GM18861 (cell line): ENCODE measurements around the gene CHURC1.
"Not testable (repeated sequence)": the region's sequence is repeated elsewhere in the genome, so short reads cannot be mapped to it uniquely, and the experiment has no call there.

Experiments
- ATAC-seq: cut with Tn5 transposase; IDR thresholded peaks from one replicate; pipeline ENCODE4 v1.9.1; 2021; ENCODE audit not compliant: unreplicated experiment

CHURC1 gene

DNA sequence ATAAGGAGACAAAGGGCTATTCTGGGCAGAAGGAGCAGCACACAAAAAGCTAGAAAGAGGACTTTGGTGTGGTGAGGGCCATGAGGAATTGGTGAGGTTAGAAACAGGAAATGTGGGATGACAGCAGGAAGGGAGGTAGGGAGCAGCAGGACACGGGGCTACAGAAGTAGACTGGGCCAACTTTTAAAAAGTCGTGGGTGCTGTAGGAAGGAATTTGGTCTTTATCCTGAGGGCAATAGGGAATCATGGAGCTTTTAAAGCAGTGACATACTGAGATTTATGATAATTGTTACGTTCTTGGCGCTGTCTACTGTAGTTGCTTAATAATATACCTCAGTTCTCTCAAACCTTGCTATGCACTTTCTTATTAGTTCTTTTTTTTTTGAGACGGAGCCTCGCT, 8.2 kb upstream of the CHURC1 start:
- ATAC-seq: no peak

GRCh38 chr14:64910847-64911495, 3.3 kb upstream of the CHURC1 start:
- no peak for ATAC-seq

DNA sequence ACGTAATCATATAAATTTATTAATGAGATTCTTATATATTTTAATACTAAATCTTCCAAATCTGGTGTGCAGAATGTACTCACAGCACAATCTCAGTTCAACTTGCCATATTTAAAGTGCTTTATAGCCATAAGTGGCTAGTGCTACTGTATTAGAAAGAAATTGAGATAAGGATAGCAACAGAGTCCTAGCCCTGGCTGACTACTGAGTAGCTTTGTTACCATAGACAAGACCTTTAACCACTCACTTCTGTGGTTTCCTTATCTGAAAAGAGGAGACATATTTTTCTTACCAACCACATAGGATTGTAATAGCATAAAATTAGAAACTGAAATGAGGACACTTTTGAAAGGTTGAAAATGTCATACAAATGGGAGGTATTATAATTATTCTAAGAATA, 2.0 kb upstream of the CHURC1 start:
- no peak for ATAC-seq

GRCh38 chr14:64913477-64913876, 778 bp upstream of the CHURC1 start:
- not testable (repeated sequence) for ATAC-seq

GRCh38 chr14:64915029-64915424, 772 bp downstream of the CHURC1 start:
- no peak for ATAC-seq

- no peak for ATAC-seq
These were observed 1.5 kb downstream of the CHURC1 start for GRCh38 chr14:64915797-64916196.

GRCh38 chr14:64918216-64918615, 4.0 kb downstream of the CHURC1 start:
- no peak for ATAC-seq

- ATAC-seq: no peak
These were observed 5.0 kb downstream of the CHURC1 start for GRCh38 chr14:64919215-64919614.

DNA sequence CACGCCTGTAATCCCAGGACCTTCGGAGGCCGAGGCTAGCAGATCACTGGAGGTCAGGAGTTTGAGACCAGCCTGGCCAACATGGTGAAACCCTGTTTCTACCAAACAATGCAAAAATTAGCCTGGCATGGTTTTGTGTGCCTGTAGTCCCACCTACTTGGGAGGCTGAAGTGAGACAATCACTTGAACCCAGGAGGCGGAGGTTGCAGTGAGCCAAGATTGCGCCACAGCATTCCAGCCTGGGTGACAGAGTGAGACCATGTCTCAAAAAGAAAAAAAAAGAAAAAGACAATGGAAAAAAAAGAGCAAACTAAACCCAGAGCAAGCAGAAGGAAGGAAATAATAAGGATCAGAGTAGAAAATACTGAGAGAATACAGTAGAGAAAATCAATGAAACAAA, 5.4 kb downstream of the CHURC1 start:
- no peak for ATAC-seq

DNA sequence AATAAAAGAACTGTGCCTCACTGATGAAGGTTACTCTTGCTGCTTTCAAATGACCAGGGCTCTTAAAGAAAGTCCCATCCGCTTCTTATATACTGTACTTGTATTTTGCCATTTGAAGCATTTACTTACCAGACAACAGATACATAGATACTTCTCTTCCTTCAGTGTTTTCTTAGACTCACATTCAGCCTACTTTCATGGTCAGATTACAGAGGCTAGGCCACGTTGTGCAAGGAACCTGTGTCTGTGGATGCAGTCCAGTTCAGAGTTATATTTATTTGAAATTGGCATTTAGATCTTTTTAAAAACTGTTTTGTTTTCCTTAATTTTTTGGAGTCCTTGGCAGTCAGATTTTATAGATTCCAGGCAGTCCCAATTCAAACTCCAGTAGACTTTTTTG, 6.2 kb downstream of the CHURC1 start:
- no peak for ATAC-seq

GRCh38 chr14:64923015-64923414, 8.8 kb downstream of the CHURC1 start:
- no peak for ATAC-seq

DNA sequence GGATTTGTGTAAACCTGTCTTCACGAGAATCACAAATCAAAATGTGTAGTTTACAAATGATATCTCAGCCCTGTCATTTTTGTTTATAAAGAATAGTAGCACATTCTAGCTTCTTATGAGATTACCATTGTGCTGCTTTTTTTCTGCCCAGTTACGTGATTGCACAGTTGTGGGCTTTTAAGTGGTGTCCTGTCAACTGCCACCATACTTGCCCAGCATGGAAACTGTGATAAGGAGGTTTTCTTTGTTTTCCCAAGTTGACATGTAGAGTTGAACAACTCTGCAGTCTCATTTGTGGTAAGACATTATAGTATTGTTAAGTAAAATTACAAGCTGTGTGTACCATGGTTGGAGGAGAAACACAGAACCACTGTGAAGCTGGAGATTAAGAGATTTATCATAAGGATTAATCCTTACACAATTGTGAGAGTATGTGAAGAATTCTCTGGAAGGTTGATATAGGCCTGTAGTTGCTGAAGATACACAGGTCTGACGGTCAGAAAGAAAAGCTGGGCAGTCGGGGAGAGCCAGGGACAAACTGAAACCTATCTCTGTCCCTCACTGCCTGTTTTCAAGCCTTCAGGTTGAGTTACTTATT, 12.2 kb downstream of the CHURC1 start:
- no peak for ATAC-seq

- no peak for ATAC-seq
These were observed 12.8 kb downstream of the CHURC1 start for GRCh38 chr14:64927031-64927430.

- ATAC-seq: no peak
These were observed 14.2 kb downstream of the CHURC1 start for GRCh38 chr14:64928239-64929013.

DNA sequence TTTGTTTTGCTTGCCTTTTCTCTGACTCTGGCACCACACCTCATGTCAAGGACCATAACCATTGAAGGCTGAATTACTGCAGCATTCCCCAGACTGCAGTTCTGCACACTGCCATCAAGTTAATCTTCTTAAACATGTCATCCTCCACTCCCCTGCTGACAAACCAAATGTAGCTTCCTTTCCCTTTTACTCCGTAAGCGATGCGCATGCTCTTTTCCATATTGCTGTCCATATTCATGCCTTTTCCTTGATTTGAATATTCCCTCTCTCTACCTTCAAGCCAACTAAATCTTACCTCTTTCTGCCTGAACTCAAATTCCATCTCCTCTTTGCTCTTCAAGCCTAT, 14.7 kb downstream of the CHURC1 start:
- ATAC-seq: no peak

DNA sequence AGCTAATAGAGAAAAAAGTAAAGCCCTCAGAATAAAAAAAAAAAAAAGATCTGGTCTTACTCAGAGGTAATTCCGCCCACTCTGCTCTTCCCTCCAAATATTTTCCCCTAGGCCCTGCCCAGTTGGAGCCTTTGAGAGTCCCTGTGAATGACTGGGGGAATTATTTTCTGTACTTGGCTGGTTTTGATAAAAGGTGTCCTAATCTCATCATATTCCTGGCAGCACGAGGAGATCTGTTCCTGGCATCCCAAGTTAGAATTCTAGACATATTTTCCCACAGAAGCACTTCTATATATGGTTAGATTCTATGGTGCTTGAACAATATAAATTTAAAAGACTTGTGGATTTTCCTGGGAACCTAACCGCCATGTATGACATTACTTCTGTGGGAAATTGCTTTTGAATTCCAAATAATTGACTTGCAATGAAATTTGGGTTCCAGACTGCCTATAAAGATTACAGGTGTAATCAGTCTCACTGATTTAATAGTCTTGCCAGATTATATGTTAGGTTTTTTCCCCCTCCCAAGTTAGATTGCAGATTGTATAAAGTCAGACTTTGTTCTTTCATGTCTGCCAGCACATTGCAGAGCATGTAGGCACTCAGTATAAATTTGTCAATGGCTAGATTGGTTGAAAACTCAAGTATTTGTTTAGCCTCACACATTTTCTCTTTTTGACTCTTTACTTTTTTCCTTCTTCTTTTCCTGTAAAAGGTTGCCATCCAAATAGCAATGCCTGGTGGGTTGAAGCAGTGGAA, 16.0 kb downstream of the CHURC1 start:
- no peak for ATAC-seq

DNA sequence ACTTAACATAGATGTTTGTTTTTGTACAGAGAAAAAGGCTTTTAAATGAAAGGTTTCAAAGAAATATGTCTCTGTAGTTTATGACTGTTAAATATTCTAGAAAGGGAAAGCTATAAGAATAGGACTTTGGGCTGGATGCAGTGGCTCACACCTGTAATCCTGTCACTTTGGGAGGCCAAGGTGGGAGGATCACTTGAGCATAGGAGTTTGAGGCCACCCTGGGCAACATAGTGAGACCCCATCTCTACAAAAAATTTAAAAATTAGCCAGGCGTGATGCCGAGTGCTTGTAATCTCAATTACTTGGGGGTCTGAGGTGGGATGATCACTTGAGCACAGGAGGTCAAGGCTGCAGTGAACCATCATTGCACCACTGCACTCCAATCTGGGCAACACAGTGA, 16.9 kb downstream of the CHURC1 start:
- no peak for ATAC-seq

DNA sequence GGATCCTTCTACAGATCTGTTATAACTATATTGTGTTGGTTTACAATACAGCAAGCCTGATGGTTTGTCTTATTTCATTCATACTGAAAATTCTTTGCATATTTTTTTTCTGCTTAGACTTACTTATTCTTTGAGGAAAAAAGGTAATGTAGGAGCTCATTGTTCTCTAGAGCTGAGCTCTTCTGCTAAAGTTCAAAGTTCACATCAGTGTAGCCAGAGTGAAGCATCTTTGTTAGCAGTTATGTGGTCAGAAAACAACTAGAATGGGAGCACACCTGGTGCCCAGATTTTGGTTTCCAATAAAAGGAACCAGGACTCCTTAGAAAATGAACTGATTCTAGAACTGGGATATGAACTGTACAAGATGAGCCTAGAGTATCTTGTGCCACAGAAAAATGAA, 18.0 kb downstream of the CHURC1 start:
- ATAC-seq: no peak

DNA sequence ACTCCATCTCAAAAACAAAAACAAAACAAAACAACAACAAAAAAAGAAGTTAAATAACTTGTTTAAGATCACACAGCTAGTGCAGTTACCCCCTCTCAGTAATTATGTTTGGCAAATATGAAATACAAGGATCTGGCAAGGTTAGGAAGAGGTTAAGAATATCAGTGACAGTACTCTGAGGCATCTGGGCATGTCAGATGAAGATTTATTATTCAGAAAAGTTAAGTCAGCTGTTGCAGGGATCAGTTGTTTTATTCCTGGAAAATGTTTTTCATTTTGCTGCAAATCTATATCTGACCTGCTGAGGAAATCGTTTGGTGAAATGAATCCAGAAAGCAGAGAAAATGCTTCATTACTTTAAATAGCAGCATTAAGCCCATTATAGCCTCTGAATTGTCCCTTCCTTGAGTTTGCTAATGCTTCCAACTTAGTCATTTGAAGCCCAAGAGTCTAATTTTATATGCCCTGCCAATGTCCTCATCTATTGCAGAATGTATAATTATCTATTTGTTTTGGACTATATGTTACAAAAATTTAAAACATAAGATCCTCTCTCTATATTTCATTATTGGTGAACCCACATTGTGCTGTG, 20.2 kb downstream of the CHURC1 start:
- ATAC-seq: no peak

GRCh38 chr14:64935508-64935907, 21.3 kb downstream of the CHURC1 start:
- ATAC-seq: no peak

- no peak for ATAC-seq
These were observed 23.0 kb downstream of the CHURC1 start for GRCh38 chr14:64937171-64937820.
